GM12891 (cell line): ENCODE data around the gene KCNIP4.

Experiments
- DNase-seq: peaks from one replicate; pipeline ENCODE4 v3.0.0; 2011; ENCODE audit warnings: low spot score; ENCODE audit not compliant: insufficient read length
- FAIRE-seq: peaks from 2 replicates; lab custom pipeline; 2011; peaks lifted over from hg19 to GRCh38; lab: Jason Lieb, UNC
- PAX5 ChIP-seq: IDR thresholded peaks from 2 replicates; pipeline ENCODE4 v1.6.1; 2011; ENCODE audit warnings: low read length, moderate library complexity, mild to moderate bottlenecking; ENCODE audit not compliant: insufficient read depth, severe bottlenecking
- POLR2A ChIP-seq: IDR thresholded peaks from 2 replicates; pipeline ENCODE4 v1.6.1; 2011; ENCODE audit warnings: low read depth, low read length, control low read depth
- POLR2AphosphoS5 ChIP-seq: IDR thresholded peaks from 2 replicates; pipeline ENCODE4 v1.6.1; 2011; ENCODE audit warnings: low read depth, low read length, control low read depth
- POU2F2 ChIP-seq: IDR thresholded peaks from 2 replicates; pipeline ENCODE4 v1.6.1; 2011; ENCODE audit warnings: low read depth, mild to moderate bottlenecking, control low read depth, low read length, moderate library complexity
- SPI1 ChIP-seq: IDR thresholded peaks from 2 replicates; pipeline ENCODE4 v1.6.1; 2011; ENCODE audit warnings: low read depth, low read length, control low read depth
- TAF1 ChIP-seq: IDR thresholded peaks from 2 replicates; pipeline ENCODE4 v1.6.1; 2011; ENCODE audit warnings: low read depth, low read length, control low read depth

The KCNIP4 gene

GRCh38 chr4:21554500-21554899 lies 394.1 kb downstream of the KCNIP4 start:
- FAIRE-seq (no peak), DNase-seq (no peak)
- no peak for TF ChIP-seq POLR2A
- TF ChIP-seq POLR2AphosphoS5 = no peak
- TF ChIP-seq SPI1 = no peak
- TF ChIP-seq PAX5 = no peak
- TF ChIP-seq TAF1 = no peak
- TF ChIP-seq POU2F2 = no peak

GRCh38 chr4:21554066-21554465 lies 394.5 kb downstream of the KCNIP4 start:
- TF ChIP-seq SPI1 (no peak), POLR2A (no peak), PAX5 (no peak), TAF1 (no peak), POU2F2 (no peak), POLR2AphosphoS5 (no peak)
- DNase-seq = no peak
- no peak for FAIRE-seq

- TF ChIP-seq POU2F2 (no peak), TAF1 (no peak), SPI1 (no peak), POLR2A (no peak), PAX5 (no peak), POLR2AphosphoS5 (no peak)
- no peak for FAIRE-seq
- no peak for DNase-seq
Observed at GRCh38 chr4:21552455-21552854, 396.1 kb downstream of the KCNIP4 start.

- no peak for DNase-seq
- FAIRE-seq = no peak
- no peak for TF ChIP-seq POU2F2
- no peak for TF ChIP-seq TAF1
- no peak for TF ChIP-seq POLR2AphosphoS5
- TF ChIP-seq SPI1 = no peak
- TF ChIP-seq PAX5 = no peak
- no peak for TF ChIP-seq POLR2A
Observed at GRCh38 chr4:21544955-21545354, 403.6 kb downstream of the KCNIP4 start.

GRCh38 chr4:21544415-21544814 lies 404.2 kb downstream of the KCNIP4 start:
- TF ChIP-seq SPI1 (no peak), PAX5 (no peak), POU2F2 (no peak), TAF1 (no peak), POLR2AphosphoS5 (no peak), POLR2A (no peak)
- DNase-seq (no peak), FAIRE-seq (no peak)

- TF ChIP-seq SPI1 (no peak), POU2F2 (no peak), TAF1 (no peak), PAX5 (no peak), POLR2A (no peak), POLR2AphosphoS5 (no peak)
- FAIRE-seq = no peak
- DNase-seq = no peak
Observed at GRCh38 chr4:21543514-21543913, 405.1 kb downstream of the KCNIP4 start.

GRCh38 chr4:21535898-21536297 lies 412.7 kb downstream of the KCNIP4 start:
- DNase-seq (no peak), FAIRE-seq (no peak)
- TF ChIP-seq POLR2AphosphoS5 (no peak), POU2F2 (no peak), TAF1 (no peak), SPI1 (no peak), POLR2A (no peak), PAX5 (no peak)

- TF ChIP-seq POU2F2 (no peak), POLR2A (no peak), TAF1 (no peak), SPI1 (no peak), POLR2AphosphoS5 (no peak), PAX5 (no peak)
- FAIRE-seq (no peak), DNase-seq (no peak)
Observed at GRCh38 chr4:21531048-21531447, 417.5 kb downstream of the KCNIP4 start.

- no peak for DNase-seq
- no peak for FAIRE-seq
- TF ChIP-seq POLR2A = no peak
- no peak for TF ChIP-seq PAX5
- TF ChIP-seq POLR2AphosphoS5 = no peak
- TF ChIP-seq TAF1 = no peak
- TF ChIP-seq SPI1 = no peak
- no peak for TF ChIP-seq POU2F2
Observed at GRCh38 chr4:21529214-21529613, 419.4 kb downstream of the KCNIP4 start.

- FAIRE-seq (no peak), DNase-seq (no peak)
- no peak for TF ChIP-seq PAX5
- TF ChIP-seq SPI1 = no peak
- no peak for TF ChIP-seq POLR2AphosphoS5
- no peak for TF ChIP-seq POLR2A
- no peak for TF ChIP-seq POU2F2
- TF ChIP-seq TAF1 = no peak
Observed at GRCh38 chr4:21522296-21522695, 426.3 kb downstream of the KCNIP4 start.
